DOHH2 (cell line): ENCODE results near the gene BMP8A.

Experiments
- CTCF ChIP-seq: fragments of 200-600 bp; sonication (generic); IDR thresholded peaks from one replicate; pipeline ENCODE4 v1.5.1; 2014; ENCODE audit warnings: antibody characterized with exemption, mild to moderate bottlenecking, low read depth, low read length; ENCODE audit not compliant: poor library complexity, severe bottlenecking
- EZH2phosphoT487 ChIP-seq: fragments of 200-600 bp; sonication (generic); IDR thresholded peaks from 2 replicates; pipeline ENCODE4 v1.6.1; 2017; ENCODE audit warnings: borderline replicate concordance, mild to moderate bottlenecking, antibody characterized with exemption, low read length, moderate library complexity, mixed read lengths

GRCh38 chr1:39488793-39489566 is 2.5 kb upstream of the BMP8A start:
- TF ChIP-seq CTCF (no peak), EZH2phosphoT487 (no peak)
